Liver (tissue), 9 donors: ENCODE measurements around the gene PWP1. TPM values are rescaled to one million over a fixed set of nuclear protein-coding genes. Genes with fewer than 3 reads are reported as not detected.

ENCODE experiments used
- DNase-seq: peaks from one replicate; pipeline ENCODE4 v3.0.0-alpha.2; 2017; ENCODE audit warnings: low spot score
- H3K27ac ChIP-seq, 2 donors: one replicate each; pipeline ENCODE4 v1.7.0; 2013; ENCODE audit warnings: inconsistent platforms in 2 of 2, low read length in 2 of 2, control low read depth in 1 of 2, low read depth in 1 of 2, mild to moderate bottlenecking in 1 of 2
- H3K27me3 ChIP-seq, 4 donors: one replicate each; pipeline versions ENCODE4 v1.6.1 to v1.7.0; 2013; ENCODE audit warnings: low read length in 3 of 4, inconsistent platforms in 1 of 4, mild to moderate bottlenecking in 1 of 4, moderate library complexity in 1 of 4; ENCODE audit not compliant: control insufficient read depth in 4 of 4, insufficient read depth in 4 of 4
- H3K36me3 ChIP-seq, 4 donors: one replicate each; pipeline versions ENCODE4 v1.6.1 to v1.7.0; 2013; ENCODE audit warnings: low read length in 3 of 4, mild to moderate bottlenecking in 3 of 4, low read depth in 1 of 4, moderate library complexity in 1 of 4; ENCODE audit not compliant: control insufficient read depth in 4 of 4, insufficient read depth in 3 of 4
- H3K4me1 ChIP-seq, 4 donors: one replicate each; pipeline versions ENCODE4 v1.6.1 to v1.7.0; 2013; ENCODE audit warnings: low read length in 3 of 4, mild to moderate bottlenecking in 3 of 4, moderate library complexity in 1 of 4; ENCODE audit not compliant: control insufficient read depth in 4 of 4, insufficient read depth in 4 of 4
- H3K4me3 ChIP-seq, 3 donors: one replicate each; pipeline versions ENCODE4 v1.6.1 to v1.7.0; 2013; ENCODE audit warnings: low read length in 3 of 3, control low read depth in 1 of 3, low read depth in 1 of 3, mild to moderate bottlenecking in 1 of 3
- H3K9ac ChIP-seq, 2 donors: one replicate each; pipeline ENCODE4 v1.7.0; 2013; ENCODE audit warnings: low read length in 2 of 2, mild to moderate bottlenecking in 2 of 2, moderate library complexity in 2 of 2, control low read depth in 1 of 2, low read depth in 1 of 2
- H3K9me3 ChIP-seq, 4 donors: one replicate each; pipeline versions ENCODE4 v1.6.1 to v1.7.0; 2013; ENCODE audit warnings: low read length in 3 of 4; ENCODE audit not compliant: control insufficient read depth in 4 of 4
- ATF3 ChIP-seq: IDR thresholded peaks from 2 replicates; pipeline ENCODE4 v1.6.1; 2016; ENCODE audit warnings: antibody characterized with exemption
- CTCF ChIP-seq: fragments of 150-350 bp; IDR thresholded peaks from 2 replicates; pipeline ENCODE4 v1.5.1; 2017; ENCODE audit warnings: improper control_type of control experiment, low read depth, low read length; ENCODE audit not compliant: missing input control
- EGR1 ChIP-seq, 2 donors: IDR thresholded peaks; 2 replicates each; pipeline ENCODE4 v1.6.1; 2016 to 2018; ENCODE audit warnings: antibody characterized with exemption in 2 of 2, low read depth in 2 of 2
- FOXA1 ChIP-seq: IDR thresholded peaks from 2 replicates; pipeline ENCODE4 v1.6.1; 2016; ENCODE audit warnings: antibody characterized with exemption
- FOXA2 ChIP-seq: IDR thresholded peaks from 2 replicates; pipeline ENCODE4 v1.6.1; 2016; ENCODE audit warnings: antibody characterized with exemption
- HNF4A ChIP-seq, 2 donors: conservative IDR thresholded peaks; 2 replicates each; pipeline ENCODE4 v1.6.1; 2016; ENCODE audit warnings: antibody characterized with exemption in 2 of 2, mild to moderate bottlenecking in 2 of 2
- HNF4G ChIP-seq: IDR thresholded peaks from 2 replicates; pipeline ENCODE4 v1.6.1; 2016; ENCODE audit warnings: antibody characterized with exemption
- NR2F2 ChIP-seq: IDR thresholded peaks from 2 replicates; pipeline ENCODE4 v1.6.1; 2016; ENCODE audit warnings: antibody characterized with exemption
- RAD21 ChIP-seq, 2 donors: IDR thresholded peaks; 2 replicates each; pipeline ENCODE4 v1.6.1; 2016; ENCODE audit warnings: antibody characterized with exemption in 2 of 2, mild to moderate bottlenecking in 2 of 2
- REST ChIP-seq: IDR thresholded peaks from 2 replicates; pipeline ENCODE4 v1.6.1; 2016; ENCODE audit warnings: antibody characterized with exemption, mild to moderate bottlenecking
- SP1 ChIP-seq: IDR thresholded peaks from 2 replicates; pipeline ENCODE4 v1.6.1; 2018; ENCODE audit warnings: antibody characterized with exemption, mild to moderate bottlenecking
- YY1 ChIP-seq: IDR thresholded peaks from 2 replicates; pipeline ENCODE4 v1.6.1; 2016; ENCODE audit warnings: antibody characterized with exemption, mild to moderate bottlenecking
- ZBTB33 ChIP-seq: IDR thresholded peaks from 2 replicates; pipeline ENCODE4 v1.6.1; 2016; ENCODE audit warnings: antibody characterized with exemption
- WGBS: extraction: QIAGEN DNeasy Blood & Tissue Kit; methylation state at CpG from one replicate; pipeline ENCODE4 v1.1.7; 2013; 5-methylcytosine and 5-hydroxymethylcytosine counted together
- polyA plus RNA-seq, 2 donors: library from polyadenylated mRNA; stranded (reverse) in 1 of 2; unstranded in 1 of 2; fragments of 200-250 nt in 1 of 2; fragments of >200 nt in 1 of 2; fragmentation: Nextera tagmentation in 1 of 2; extraction: Ambion mirVana in 1 of 2; gene quantifications; one replicate each; pipeline versions ENCODE4 v1.2.1 to v1.2.3, GENCODE V29; 2013 to 2015
- total RNA-seq, 2 donors: library from RNA; depleted of rRNA; stranded (reverse); fragments of >200 nt; gene quantifications; one replicate each; pipeline ENCODE4 v1.2.3, GENCODE V29; 2014
- TF ChIP-seq, protein P1 (sequence below): IDR thresholded peaks from 2 replicates; pipeline ENCODE4 v1.6.1; 2016; ENCODE audit warnings: antibody characterized with exemption
- donor health status: healthy.
- donor health status: healthy.
- donor health status: healthy.
- donor health status: healthy.
- donor health status: healthy.

The PWP1 gene
- total and polyA plus RNA-seq, 4 donors: 17.5 to 39.0 (median 26.9) TPM

- no peak overlapping the region for H3K27ac ChIP-seq
- TF ChIP-seq ATF3: no peak
- 93% methylated on average over 1 of the region's 1 CpG for WGBS
- no peak for DNase-seq
- H3K4me1 ChIP-seq: no peaks in the 10 kb centered on the region
- no peak overlapping the region for H3K4me3 ChIP-seq
- H3K27me3 ChIP-seq: peaks cover 0 to 2% (median 0%) of the 10 kb centered on the region in 4 donors
- no peaks in the 10 kb centered on the region for H3K9me3 ChIP-seq
- no peaks in the 10 kb centered on the region for H3K36me3 ChIP-seq
- no peak overlapping the region for H3K9ac ChIP-seq
Measured at GRCh38 chr12:107666009-107666408, 19.6 kb upstream of the PWP1 start.

GRCh38 chr12:107667464-107667863 lies 18.1 kb upstream of the PWP1 start:
- DNase-seq: no peak
- H3K36me3 ChIP-seq: no peaks in the 10 kb centered on the region
- no peaks in the 10 kb centered on the region for H3K9me3 ChIP-seq
- H3K27me3 ChIP-seq: peaks cover 0 to 2% (median 0%) of the 10 kb centered on the region in 4 donors
- H3K4me3 ChIP-seq: no peak overlapping the region
- no peak overlapping the region for H3K9ac ChIP-seq
- WGBS: 83% methylated on average over 4 of the region's 4 CpGs
- H3K4me1 ChIP-seq: no peaks in the 10 kb centered on the region
- TF ChIP-seq EGR1 (IDR thresholded peaks at IDR 0.05; ENCODE audit: low read depth in 2 of 2) (no peak), RAD21 (IDR thresholded peaks at IDR 0.05) (no peak), HNF4G (no peak), SP1 (no peak), HNF4A (conservative IDR thresholded peaks at IDR 0.05) (no peak), REST (no peak), FOXA1 (no peak), NR2F2 (no peak), YY1 (no peak), ATF3 (no peak), CTCF (no peak), ZBTB33 (no peak), FOXA2 (no peak)
- TF ChIP-seq, protein P1, sequence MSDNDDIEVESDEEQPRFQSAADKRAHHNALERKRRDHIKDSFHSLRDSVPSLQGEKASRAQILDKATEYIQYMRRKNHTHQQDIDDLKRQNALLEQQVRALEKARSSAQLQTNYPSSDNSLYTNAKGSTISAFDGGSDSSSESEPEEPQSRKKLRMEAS: no peak
- H3K27ac ChIP-seq: no peak overlapping the region
